Measurements from ENCODE around the gene DEGS2. TPM values are rescaled to one million over a fixed set of nuclear protein-coding genes. Genes with fewer than 3 reads are reported as not detected.

Gene DEGS2
- total RNA-seq, 1 experiment from 2014 or later, result 1.6 TPM

GRCh38 chr14:100155756-100156616, 3.5 kb downstream of the DEGS2 start (continued):
- TF ChIP-seq AR (CRISPR knock-in tag; IDR thresholded peaks at IDR 0.05), result no peak
- no peak for TF ChIP-seq ZNF671 (CRISPR knock-in tag; IDR thresholded peaks at IDR 0.05)
- TF ChIP-seq CDX4 (CRISPR knock-in tag; IDR thresholded peaks at IDR 0.05; ENCODE audit: borderline replicate concordance), result no peak
- no peak for TF ChIP-seq ZNF121 (CRISPR knock-in tag; IDR thresholded peaks at IDR 0.05)
- TF ChIP-seq PRRX2 (CRISPR knock-in tag; IDR thresholded peaks at IDR 0.05), result no peak
- TF ChIP-seq, protein P1, sequence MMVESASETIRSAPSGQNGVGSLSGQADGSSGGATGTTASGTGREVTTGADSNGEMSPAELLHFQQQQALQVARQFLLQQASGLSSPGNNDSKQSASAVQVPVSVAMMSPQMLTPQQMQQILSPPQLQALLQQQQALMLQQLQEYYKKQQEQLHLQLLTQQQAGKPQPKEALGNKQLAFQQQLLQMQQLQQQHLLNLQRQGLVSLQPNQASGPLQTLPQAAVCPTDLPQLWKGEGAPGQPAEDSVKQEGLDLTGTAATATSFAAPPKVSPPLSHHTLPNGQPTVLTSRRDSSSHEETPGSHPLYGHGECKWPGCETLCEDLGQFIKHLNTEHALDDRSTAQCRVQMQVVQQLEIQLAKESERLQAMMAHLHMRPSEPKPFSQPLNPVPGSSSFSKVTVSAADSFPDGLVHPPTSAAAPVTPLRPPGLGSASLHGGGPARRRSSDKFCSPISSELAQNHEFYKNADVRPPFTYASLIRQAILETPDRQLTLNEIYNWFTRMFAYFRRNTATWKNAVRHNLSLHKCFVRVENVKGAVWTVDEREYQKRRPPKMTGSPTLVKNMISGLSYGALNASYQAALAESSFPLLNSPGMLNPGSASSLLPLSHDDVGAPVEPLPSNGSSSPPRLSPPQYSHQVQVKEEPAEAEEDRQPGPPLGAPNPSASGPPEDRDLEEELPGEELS (CRISPR knock-in tag; IDR thresholded peaks at IDR 0.05), result no peak
- TF ChIP-seq, protein P2, sequence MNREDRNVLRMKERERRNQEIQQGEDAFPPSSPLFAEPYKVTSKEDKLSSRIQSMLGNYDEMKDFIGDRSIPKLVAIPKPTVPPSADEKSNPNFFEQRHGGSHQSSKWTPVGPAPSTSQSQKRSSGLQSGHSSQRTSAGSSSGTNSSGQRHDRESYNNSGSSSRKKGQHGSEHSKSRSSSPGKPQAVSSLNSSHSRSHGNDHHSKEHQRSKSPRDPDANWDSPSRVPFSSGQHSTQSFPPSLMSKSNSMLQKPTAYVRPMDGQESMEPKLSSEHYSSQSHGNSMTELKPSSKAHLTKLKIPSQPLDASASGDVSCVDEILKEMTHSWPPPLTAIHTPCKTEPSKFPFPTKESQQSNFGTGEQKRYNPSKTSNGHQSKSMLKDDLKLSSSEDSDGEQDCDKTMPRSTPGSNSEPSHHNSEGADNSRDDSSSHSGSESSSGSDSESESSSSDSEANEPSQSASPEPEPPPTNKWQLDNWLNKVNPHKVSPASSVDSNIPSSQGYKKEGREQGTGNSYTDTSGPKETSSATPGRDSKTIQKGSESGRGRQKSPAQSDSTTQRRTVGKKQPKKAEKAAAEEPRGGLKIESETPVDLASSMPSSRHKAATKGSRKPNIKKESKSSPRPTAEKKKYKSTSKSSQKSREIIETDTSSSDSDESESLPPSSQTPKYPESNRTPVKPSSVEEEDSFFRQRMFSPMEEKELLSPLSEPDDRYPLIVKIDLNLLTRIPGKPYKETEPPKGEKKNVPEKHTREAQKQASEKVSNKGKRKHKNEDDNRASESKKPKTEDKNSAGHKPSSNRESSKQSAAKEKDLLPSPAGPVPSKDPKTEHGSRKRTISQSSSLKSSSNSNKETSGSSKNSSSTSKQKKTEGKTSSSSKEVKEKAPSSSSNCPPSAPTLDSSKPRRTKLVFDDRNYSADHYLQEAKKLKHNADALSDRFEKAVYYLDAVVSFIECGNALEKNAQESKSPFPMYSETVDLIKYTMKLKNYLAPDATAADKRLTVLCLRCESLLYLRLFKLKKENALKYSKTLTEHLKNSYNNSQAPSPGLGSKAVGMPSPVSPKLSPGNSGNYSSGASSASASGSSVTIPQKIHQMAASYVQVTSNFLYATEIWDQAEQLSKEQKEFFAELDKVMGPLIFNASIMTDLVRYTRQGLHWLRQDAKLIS (CRISPR knock-in tag; IDR thresholded peaks at IDR 0.05; ENCODE audit: borderline replicate concordance), result no peak
- no peak for TF ChIP-seq USF1 (CRISPR knock-in tag; IDR thresholded peaks at IDR 0.05)
- TF ChIP-seq NFYB (CRISPR knock-in tag; conservative IDR thresholded peaks at IDR 0.05; ENCODE audit: low read depth), result no peak
- TF ChIP-seq, protein P3, sequence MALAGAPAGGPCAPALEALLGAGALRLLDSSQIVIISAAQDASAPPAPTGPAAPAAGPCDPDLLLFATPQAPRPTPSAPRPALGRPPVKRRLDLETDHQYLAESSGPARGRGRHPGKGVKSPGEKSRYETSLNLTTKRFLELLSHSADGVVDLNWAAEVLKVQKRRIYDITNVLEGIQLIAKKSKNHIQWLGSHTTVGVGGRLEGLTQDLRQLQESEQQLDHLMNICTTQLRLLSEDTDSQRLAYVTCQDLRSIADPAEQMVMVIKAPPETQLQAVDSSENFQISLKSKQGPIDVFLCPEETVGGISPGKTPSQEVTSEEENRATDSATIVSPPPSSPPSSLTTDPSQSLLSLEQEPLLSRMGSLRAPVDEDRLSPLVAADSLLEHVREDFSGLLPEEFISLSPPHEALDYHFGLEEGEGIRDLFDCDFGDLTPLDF (CRISPR knock-in tag; IDR thresholded peaks at IDR 0.05), result no peak
- TF ChIP-seq ZBTB21 (CRISPR knock-in tag; IDR thresholded peaks at IDR 0.05; ENCODE audit: borderline replicate concordance), result no peak
- TF ChIP-seq, protein P4, sequence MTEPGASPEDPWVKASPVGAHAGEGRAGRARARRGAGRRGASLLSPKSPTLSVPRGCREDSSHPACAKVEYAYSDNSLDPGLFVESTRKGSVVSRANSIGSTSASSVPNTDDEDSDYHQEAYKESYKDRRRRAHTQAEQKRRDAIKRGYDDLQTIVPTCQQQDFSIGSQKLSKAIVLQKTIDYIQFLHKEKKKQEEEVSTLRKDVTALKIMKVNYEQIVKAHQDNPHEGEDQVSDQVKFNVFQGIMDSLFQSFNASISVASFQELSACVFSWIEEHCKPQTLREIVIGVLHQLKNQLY (CRISPR knock-in tag; IDR thresholded peaks at IDR 0.05), result no peak
- no peak for TF ChIP-seq ATF3 (CRISPR knock-in tag; conservative IDR thresholded peaks at IDR 0.05)
- TF ChIP-seq TEAD1 (CRISPR knock-in tag; IDR thresholded peaks at IDR 0.05), result no peak

Measured in WTC11 (cell line).